Vagina (tissue), 2 donors: ENCODE data around the gene CNGB1. TPM values are rescaled to one million over a fixed set of nuclear protein-coding genes. Genes with fewer than 3 reads are reported as not detected.
A peak's percentile ranks its signal among the peaks of the same experiment; 100 is the strongest.
"Not testable (repeated sequence)": the region's sequence is repeated elsewhere in the genome, so short reads cannot be mapped to it uniquely, and the experiment has no call there.

Experiments
- DNase-seq, 2 donors: peaks; one replicate each; pipeline ENCODE4 v3.0.0-alpha.2; 2017; ENCODE audit errors: extremely low spot score in 2 of 2
- H3K27ac ChIP-seq: fragments of 200-600 bp; sonication (generic); one replicate; pipeline ENCODE4 v1.5.1; 2019
- H3K27me3 ChIP-seq: fragments of 200-600 bp; sonication (generic); one replicate; pipeline ENCODE4 v1.5.1; 2019
- H3K36me3 ChIP-seq, 2 donors: fragments of 200-600 bp; sonication (generic); one replicate each; pipeline ENCODE4 v1.5.1; 2017 to 2019
- H3K4me1 ChIP-seq: fragments of 200-600 bp; sonication (generic); one replicate; pipeline ENCODE4 v1.5.1; 2019
- H3K4me3 ChIP-seq, 2 donors: fragments of 200-600 bp; sonication (generic); 1 replicate in 1 of 2; 2 replicates in 1 of 2; pipeline ENCODE4 v1.5.1; 2016 to 2019
- H3K9me3 ChIP-seq: fragments of 200-600 bp; sonication (generic); one replicate; pipeline ENCODE4 v1.5.1; 2019
- CTCF ChIP-seq, 3 experiments: fragments of 450-650 bp in 2 of 3; fragments of 200-600 bp in 1 of 3; sonication (generic) in 1 of 3; IDR thresholded peaks; one replicate each; pipeline ENCODE4 v1.5.1; 2017 to 2019; ENCODE audit warnings: antibody characterized with exemption in 3 of 3, mild to moderate bottlenecking in 2 of 3, moderate library complexity in 2 of 3
- POLR2A ChIP-seq, 2 donors: fragments of 450-650 bp; IDR thresholded peaks; one replicate each; pipeline ENCODE4 v1.6.1; 2017; ENCODE audit warnings: antibody characterized with exemption in 2 of 2, mild to moderate bottlenecking in 2 of 2, moderate library complexity in 2 of 2
- POLR2AphosphoS5 ChIP-seq, 2 donors: sonication (generic); formaldehyde crosslinking; IDR thresholded peaks; one replicate each; pipeline ENCODE4 v1.9.0; 2017; ENCODE audit warnings: antibody characterized with exemption in 2 of 2, mild to moderate bottlenecking in 2 of 2, low read depth in 1 of 2; ENCODE audit not compliant: insufficient read depth in 1 of 2
- intact Hi-C: fragments of 100-400 bp; cut with DNase I; formaldehyde crosslinking; loops from one replicate; pipeline ENCODE4 v1.15.1; 2023
- total RNA-seq: library from RNA; depleted of rRNA; stranded (reverse); fragments of >200 nt; gene quantifications from one replicate; pipeline ENCODE4 v1.2.3, GENCODE V29; 2016

The CNGB1 gene
- total RNA-seq, 1 donor from 2014 or later: not detected

DNA sequence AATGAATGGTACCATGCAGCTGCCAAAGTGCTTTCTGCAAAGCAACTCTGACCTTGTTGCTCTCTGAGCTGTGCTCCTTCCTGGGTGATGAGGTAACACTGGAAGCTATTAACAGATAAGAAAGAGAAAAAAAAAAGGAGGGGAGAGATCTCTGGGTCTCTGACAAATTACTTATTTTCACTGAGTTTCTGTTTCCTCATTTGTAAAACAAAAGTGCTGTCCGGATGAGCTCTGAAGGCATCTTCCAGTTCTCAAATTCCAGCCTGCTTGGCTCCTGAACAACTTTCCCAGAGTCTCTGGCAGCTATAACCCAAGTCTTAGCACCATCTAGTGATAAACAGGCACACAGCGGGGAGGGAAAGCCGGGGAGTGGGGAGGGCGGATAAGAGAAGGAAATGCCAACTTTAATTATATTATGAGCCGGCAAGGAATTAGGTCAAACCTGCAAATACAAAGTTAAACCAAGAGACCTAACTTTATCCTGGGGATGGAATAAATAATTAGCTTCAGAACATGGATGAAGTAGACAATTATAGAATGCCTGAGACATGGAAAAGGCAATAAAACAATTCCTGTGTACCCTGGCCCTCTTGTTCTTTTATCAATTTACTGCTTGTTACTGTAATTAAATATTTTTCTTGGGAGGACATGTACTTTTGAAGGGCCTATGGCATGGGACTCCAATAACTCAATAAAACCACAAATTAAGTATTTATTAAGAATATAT lies 107.3 kb downstream of the CNGB1 start:
- no peaks in the 10 kb centered on the region for H3K36me3 ChIP-seq
- intact Hi-C loops: loop anchor here (5.0 kb wide), 1 partner anchor 106 kb away; no protein-coding TSS in a partner anchor
- no peaks in the 10 kb centered on the region for H3K27me3 ChIP-seq
- H3K4me1 ChIP-seq: peaks cover 5% of the 10 kb centered on the region
- TF ChIP-seq POLR2AphosphoS5 (IDR thresholded peaks at IDR 0.05; ENCODE audit: insufficient read depth in 1 of 2, low read depth in 1 of 2): peak in 1 of 2 donors; percentile 53
- no peak for TF ChIP-seq POLR2A (IDR thresholded peaks at IDR 0.05)
- peak in 2 of 3 experiments; percentile 30 to 41 for TF ChIP-seq CTCF (IDR thresholded peaks at IDR 0.05)
- no peak overlapping the region for H3K4me3 ChIP-seq
- no peaks in the 10 kb centered on the region for H3K9me3 ChIP-seq
- no peak for DNase-seq
- no peak overlapping the region for H3K27ac ChIP-seq

- TF ChIP-seq CTCF (IDR thresholded peaks at IDR 0.05) (no peak), POLR2AphosphoS5 (IDR thresholded peaks at IDR 0.05; ENCODE audit: insufficient read depth in 1 of 2, low read depth in 1 of 2) (no peak), POLR2A (IDR thresholded peaks at IDR 0.05) (no peak)
- DNase-seq: no peak
- intact Hi-C loops: loop anchor here (5.0 kb wide), 1 partner anchor 106 kb away; no protein-coding TSS in a partner anchor
Observed at GRCh38 chr16:57862698-57863433, 108.1 kb downstream of the CNGB1 start.

DNA sequence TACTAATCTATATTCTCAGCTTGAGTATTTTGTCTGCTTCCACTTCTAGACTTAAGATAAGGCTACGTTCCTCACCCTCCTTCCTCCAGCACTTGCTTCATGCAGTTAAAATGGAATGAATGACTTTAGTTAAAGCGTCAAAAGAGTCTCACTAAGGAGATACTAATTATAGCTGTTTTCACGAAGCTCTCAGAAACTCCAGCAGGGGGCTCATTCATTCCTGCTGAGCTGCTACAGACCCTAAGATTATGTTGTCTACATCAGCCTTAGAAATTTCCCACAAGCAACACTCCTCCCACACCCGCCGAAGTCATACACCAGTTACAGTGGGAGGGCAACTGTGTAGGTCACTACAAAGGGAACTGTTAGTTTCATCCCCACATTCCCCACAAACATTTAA lies 111.6 kb downstream of the CNGB1 start:
- H3K36me3 ChIP-seq: no peaks in the 10 kb centered on the region
- H3K27me3 ChIP-seq: no peaks in the 10 kb centered on the region
- H3K27ac ChIP-seq: no peak overlapping the region
- no peaks in the 10 kb centered on the region for H3K9me3 ChIP-seq
- no peak for DNase-seq
- TF ChIP-seq POLR2A (IDR thresholded peaks at IDR 0.05) (no peak), CTCF (IDR thresholded peaks at IDR 0.05) (no peak), POLR2AphosphoS5 (IDR thresholded peaks at IDR 0.05; ENCODE audit: insufficient read depth in 1 of 2, low read depth in 1 of 2) (no peak)
- H3K4me1 ChIP-seq: peaks cover 5% of the 10 kb centered on the region
- intact Hi-C loops: no loop called here
- no peak overlapping the region for H3K4me3 ChIP-seq

More at GRCh38 chr16:57862698-57863433, 108.1 kb downstream of the CNGB1 start:
- Histone ChIP-seq H3K27ac (no peak overlapping the region), H3K4me3 (no peak overlapping the region), H3K4me1 (peaks cover 5% of the 10 kb centered on the region), H3K27me3 (no peaks in the 10 kb centered on the region), H3K36me3 (no peaks in the 10 kb centered on the region), H3K9me3 (no peaks in the 10 kb centered on the region)

DNA sequence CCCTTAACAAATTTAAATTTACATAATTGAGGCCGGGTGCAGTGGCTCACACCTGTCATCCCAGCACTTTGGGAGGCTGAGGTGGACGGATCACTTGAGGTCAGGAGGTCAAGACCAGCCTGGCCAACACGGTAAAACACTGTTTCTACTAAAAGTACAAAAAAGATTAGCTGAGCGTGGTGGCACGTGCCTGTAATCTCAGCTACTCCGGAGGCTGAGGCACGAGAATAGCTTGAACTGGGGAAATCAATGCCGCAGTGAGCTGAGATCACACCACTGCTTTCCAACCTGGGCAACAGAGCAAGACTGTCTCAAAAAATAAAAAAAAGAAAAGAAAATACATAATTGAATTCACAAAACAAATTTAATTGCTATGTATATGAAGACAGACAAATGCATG lies 112.3 kb downstream of the CNGB1 start:
- no peaks in the 10 kb centered on the region for H3K27me3 ChIP-seq
- no peak overlapping the region for H3K4me3 ChIP-seq
- intact Hi-C loops: no loop called here
- TF ChIP-seq POLR2A (IDR thresholded peaks at IDR 0.05): no peak
- TF ChIP-seq CTCF (IDR thresholded peaks at IDR 0.05): no peak
- no peak for TF ChIP-seq POLR2AphosphoS5 (IDR thresholded peaks at IDR 0.05; ENCODE audit: insufficient read depth in 1 of 2, low read depth in 1 of 2)
- no peaks in the 10 kb centered on the region for H3K9me3 ChIP-seq
- no peak overlapping the region for H3K27ac ChIP-seq
- DNase-seq: no peak
- peaks cover 3% of the 10 kb centered on the region for H3K4me1 ChIP-seq
- no peaks in the 10 kb centered on the region for H3K36me3 ChIP-seq

GRCh38 chr16:57857991-57858390 lies 112.9 kb downstream of the CNGB1 start:
- H3K36me3 ChIP-seq, DNase-seq, H3K27ac ChIP-seq, H3K27me3 ChIP-seq, H3K4me3 ChIP-seq, H3K4me1 ChIP-seq, intact Hi-C loops, H3K9me3 ChIP-seq: not testable (repeated sequence)
